ENCODE results near the gene ZNF579.
A peak's percentile ranks its signal among the peaks of the same experiment; 100 is the strongest.
"Not testable (repeated sequence)": the region's sequence is repeated elsewhere in the genome, so short reads cannot be mapped to it uniquely, and the experiment has no call there.

Gene ZNF579

GRCh38 chr19:55592391-55593090 is 11.9 kb upstream of the ZNF579 start:
- DNase-seq: no peak

- DNase-seq: no peak
Measured at GRCh38 chr19:55591555-55591954, 10.9 kb upstream of the ZNF579 start.

DNA sequence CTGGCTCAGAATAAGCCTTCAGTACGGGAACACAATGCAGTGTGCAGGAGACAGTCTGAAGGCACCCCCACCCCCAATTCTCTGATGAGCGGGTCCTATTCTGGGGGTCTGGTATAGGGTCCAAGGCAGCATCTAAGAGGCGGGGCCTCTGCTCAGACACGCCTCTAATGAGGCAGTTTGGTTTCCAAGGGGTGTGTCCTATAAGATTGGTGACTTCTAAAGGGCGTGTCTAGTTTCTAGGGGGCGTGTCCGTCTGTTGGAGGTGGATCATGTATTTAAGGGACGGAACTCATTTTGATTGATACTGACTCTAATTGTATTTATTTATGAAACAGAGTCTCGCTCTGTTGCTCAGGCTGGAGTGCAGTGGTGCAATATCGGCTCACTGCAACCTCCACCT is 10.0 kb upstream of the ZNF579 start:
- peak; percentile 29 for DNase-seq

- no peak for DNase-seq
Measured at GRCh38 chr19:55590109-55590508, 9.5 kb upstream of the ZNF579 start.

GRCh38 chr19:55588738-55589137 is 8.1 kb upstream of the ZNF579 start:
- DNase-seq: no peak

GRCh38 chr19:55586976-55587668 is 6.5 kb upstream of the ZNF579 start:
- DNase-seq: peak; percentile 98

GRCh38 chr19:55585658-55586339 is 5.2 kb upstream of the ZNF579 start:
- DNase-seq: peak; percentile 94

- DNase-seq: no peak
Measured at GRCh38 chr19:55584871-55585270, 4.2 kb upstream of the ZNF579 start.

GRCh38 chr19:55583897-55584296 is 3.2 kb upstream of the ZNF579 start:
- DNase-seq: not testable (repeated sequence)

DNA sequence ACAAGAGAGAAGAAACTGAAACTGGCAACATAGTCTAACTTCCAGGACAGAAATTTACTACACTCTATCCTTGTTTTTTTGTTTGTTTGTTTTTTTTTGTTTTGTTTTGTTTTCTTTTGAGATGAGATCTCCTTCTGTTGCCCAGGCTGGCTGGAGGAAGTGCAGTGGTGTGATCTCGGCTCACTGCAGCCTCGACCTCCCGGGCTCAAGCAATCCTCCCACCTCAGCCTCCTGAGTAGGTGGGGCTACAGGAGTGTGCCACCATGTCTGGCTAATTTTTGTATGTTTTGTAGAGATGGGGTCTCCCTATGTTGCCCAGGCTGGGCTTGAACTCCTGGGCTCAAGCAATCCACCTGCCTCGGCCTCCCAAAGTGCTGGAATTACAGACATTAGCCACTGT is 1.6 kb upstream of the ZNF579 start:
- not testable (repeated sequence) for DNase-seq

- no peak for DNase-seq
Measured at GRCh38 chr19:55581823-55582223, 1.2 kb upstream of the ZNF579 start.

DNA sequence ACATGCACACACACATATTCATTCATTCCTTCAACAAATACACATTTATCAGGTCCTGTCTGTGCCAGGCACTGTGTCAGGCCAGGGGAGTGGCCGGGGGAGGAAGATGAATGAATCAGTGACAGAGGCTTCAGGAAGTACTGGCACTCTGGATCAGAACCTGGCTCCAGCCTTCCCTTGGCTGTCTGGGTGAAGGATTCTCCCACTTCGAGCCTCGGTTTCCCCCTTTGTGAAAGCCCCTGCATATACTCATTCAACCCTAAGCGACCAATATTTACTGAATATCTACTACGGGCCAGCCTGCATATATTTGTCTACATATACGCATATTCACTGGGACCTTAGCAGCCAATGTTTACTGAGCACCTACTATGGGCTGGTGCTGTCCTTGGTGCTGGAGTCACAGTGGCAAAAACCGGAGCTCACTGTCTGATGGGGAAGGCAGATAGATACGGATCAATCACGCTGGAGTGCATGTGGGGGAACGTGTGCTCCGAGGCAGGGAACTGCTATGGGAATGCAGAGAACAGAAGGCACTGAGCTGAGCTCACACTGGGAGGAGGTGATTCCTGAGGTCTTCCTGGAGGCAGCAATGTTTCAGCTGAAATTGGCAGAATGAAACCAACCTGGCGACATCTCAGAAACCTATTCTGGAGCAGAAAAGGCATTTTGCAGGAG is 636 bp upstream of the ZNF579 start:
- no peak for DNase-seq

DNA sequence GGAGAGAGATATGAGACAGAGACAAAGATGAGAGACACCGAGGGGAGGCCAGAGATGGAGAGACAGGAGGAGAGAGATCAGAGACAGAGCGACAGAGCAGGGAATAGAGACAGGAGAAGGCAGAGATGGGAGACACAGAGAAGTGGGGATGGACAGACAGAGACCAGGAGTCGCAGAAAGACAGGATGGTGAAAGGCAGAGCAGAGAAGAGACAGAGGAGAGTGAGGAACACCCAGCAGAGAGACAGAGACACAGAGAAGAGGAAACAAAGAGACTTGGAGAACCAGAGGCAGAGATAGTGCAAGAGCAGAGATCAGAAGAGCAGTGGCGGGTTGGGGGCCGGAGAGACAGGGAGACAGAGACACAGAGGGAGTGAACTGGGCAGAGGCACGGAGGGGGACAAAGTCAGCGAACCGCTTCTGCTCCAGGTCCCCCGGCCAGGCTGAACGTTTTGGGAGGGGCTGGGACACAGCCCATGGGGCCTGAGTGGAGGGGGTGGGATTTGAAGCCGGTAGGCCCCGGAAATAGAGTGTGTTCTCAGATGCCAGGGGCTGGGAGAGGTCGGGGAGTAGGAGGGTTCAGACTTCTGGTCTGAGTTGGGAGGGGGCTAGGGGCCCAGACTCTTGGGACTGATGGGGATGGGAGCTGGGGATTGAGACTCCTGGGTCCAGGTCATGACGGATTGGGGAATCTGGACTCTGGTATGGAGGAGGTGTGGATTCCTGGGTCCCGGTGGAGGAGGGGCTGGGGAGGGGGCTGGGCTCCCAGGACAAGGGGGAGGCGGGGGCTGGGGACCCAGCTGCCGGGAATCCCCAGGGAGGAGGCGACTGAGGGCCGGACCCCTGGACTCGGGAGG is 654 bp downstream of the ZNF579 start:
- no peak for DNase-seq

- DNase-seq: no peak
Measured at GRCh38 chr19:55578761-55579747, 1.6 kb downstream of the ZNF579 start.

DNA sequence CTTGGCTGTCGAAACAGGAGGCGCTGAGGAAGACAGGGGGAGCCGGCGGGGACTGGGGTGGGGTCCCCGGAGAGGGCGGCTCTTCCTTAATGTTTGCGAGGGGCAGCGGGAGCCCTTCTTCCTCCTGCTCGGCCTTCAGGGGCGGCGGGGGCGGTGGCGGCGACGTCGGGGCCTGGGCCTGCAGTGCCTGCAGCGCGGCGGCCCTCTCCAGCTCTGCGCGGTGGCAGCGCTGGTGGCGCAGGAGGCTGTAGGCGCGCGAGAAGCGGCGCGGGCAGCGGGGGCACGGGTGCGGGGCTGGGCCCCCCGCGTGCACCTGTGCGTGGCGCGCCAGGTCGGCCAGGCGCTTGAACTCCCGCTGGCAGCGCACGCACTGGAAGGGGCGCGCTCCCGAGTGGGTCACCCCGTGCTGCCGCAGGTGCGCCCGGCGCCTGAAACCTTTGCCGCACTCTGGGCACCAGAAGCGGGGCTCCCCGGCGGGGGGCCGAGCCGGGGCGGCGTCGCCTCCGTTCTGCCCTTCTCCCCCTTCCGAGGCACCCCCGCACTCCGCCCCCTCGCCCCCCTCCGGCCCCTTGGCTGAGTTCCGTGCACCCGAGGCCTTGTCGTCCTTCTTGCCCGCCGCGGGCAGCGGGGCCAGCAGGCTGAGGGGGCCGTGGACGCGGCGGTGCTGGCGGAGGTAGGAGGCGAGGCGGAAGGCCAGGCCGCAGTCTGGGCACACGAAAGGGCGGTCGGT is 2.5 kb downstream of the ZNF579 start:
- no peak for DNase-seq

- no peak for DNase-seq
Measured at GRCh38 chr19:55576746-55577145, 3.9 kb downstream of the ZNF579 start.

GRCh38 chr19:55573929-55574328 is 6.7 kb downstream of the ZNF579 start:
- DNase-seq: not testable (repeated sequence)

DNA sequence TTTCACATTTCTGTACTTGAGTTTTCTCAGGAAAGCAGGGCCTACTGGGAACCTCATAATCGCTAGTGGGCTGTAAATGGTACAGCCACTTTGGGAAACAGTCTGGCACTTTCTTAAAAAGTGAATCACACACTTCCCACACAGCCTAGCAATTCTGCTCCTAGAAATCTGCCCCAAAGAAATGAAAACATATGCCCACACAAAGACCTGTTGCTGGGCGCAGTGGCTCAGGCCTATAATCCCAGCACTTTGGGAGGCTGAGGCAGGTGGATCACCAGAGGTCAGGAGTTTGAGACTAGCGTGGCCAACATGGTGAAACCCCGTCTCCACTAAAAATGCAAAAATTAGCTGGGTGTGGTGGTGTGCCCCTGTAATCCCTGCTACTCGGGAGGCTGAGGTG is 11.2 kb downstream of the ZNF579 start:
- DNase-seq: not testable (repeated sequence)

- no peak for DNase-seq
Measured at GRCh38 chr19:55567708-55568328, 12.8 kb downstream of the ZNF579 start.

GRCh38 chr19:55566823-55567222 is 13.8 kb downstream of the ZNF579 start:
- no peak for DNase-seq
